Stimulated activated CD8-positive, alpha-beta memory T cell treated with anti-CD3 and anti-CD28 coated beads, Interleukin-7, amount 100 ng/mL, for 24 hours (primary cell): ENCODE measurements around the gene AIG1.
"Not testable (repeated sequence)": the region's sequence is repeated elsewhere in the genome, so short reads cannot be mapped to it uniquely, and the experiment has no call there.

Source experiments
- DNase-seq: peaks from one replicate; pipeline ENCODE4 v3.0.0-alpha.2; 2020; ENCODE audit warnings: low read depth

The AIG1 gene

GRCh38 chr6:143060806-143061596 is at the start of gene AIG1:
Gene AIG1 (plus strand): TSS chr6:143060889. CDS start chr6:143060926, 37 bp downstream.
- peak; percentile 19 for DNase-seq

- DNase-seq = no peak
Observed at GRCh38 chr6:143014764-143015163, 45.9 kb upstream of the AIG1 start.

DNA sequence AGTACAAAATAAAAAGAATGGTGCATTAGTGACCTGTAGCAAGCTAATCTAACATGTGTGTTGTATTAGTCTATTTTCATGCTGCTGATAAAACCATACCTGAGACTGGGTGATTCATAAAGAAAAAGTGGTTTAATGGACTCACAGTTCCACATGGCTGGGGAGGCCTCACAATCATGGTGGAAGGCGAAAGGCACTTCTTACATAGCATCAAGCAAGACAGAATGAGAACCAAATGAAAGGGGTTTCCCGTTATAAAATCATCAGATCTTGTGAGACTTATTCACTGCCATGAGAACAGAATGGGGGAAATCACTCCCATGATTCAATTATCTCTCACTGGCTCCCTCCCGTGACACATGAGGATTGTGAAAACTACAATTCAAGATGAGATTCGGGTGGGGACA is 45.4 kb upstream of the AIG1 start:
- DNase-seq = no peak

DNA sequence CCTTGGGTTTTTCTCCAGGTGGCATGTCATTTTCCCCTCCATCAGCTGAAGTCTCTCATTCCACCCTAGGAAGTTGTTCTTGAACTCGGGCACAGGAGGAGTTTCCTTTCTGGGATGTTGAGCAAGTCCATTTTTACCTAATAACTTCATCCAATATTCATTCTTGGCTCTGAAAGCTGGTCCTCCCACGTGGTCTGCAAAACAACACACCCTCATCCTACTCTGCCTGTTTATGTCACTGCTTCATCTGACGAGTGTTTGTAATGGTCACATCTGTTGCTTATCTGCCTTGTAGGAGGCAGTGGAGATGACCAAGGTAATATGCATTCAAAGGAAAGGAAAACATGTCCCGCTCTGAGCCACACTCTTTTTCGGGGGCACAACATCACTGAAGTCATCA is 41.7 kb upstream of the AIG1 start:
- no peak for DNase-seq

GRCh38 chr6:143020862-143021261 is 39.8 kb upstream of the AIG1 start:
- DNase-seq = not testable (repeated sequence)

DNA sequence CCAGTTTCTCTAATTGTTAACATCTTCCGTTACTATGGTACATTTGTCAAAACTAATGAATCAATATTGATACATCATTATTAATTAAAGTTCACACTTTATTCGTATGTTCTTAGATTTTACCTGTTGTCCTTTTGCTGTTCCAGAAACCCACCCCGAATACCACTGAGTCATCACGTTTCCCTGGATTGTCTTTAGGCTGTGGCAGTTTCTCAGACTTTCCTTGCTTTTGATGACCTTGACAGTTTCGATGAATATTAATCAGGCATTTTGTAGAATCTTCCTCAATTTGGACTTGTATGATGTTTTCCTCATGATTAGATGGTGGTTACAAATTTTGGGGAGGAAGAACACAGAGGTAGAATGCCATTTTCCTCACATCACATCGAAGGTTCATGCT is 39.1 kb upstream of the AIG1 start:
- no peak for DNase-seq

- no peak for DNase-seq
Observed at GRCh38 chr6:143022587-143022986, 38.1 kb upstream of the AIG1 start.

DNA sequence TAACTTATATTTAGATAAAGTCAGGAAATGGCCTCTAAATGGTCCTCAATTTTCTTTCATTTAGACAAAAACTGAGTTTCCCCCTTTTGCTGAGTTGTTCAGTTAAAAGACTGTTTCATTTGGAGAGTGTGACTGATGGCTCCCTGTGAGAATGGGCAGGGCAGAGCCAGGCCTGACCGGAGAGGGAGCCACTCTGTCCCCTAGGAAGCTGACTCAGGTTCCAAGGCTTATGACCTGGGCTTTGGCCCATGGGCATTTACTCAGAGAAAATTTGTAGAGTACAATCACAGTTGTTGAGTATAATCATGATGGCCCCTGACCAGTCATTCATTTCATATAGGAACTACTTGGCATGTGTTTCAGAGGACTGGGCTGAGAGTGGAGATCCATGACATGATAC is 37.0 kb upstream of the AIG1 start:
- no peak for DNase-seq

- no peak for DNase-seq
Observed at GRCh38 chr6:143024977-143025376, 35.7 kb upstream of the AIG1 start.

DNA sequence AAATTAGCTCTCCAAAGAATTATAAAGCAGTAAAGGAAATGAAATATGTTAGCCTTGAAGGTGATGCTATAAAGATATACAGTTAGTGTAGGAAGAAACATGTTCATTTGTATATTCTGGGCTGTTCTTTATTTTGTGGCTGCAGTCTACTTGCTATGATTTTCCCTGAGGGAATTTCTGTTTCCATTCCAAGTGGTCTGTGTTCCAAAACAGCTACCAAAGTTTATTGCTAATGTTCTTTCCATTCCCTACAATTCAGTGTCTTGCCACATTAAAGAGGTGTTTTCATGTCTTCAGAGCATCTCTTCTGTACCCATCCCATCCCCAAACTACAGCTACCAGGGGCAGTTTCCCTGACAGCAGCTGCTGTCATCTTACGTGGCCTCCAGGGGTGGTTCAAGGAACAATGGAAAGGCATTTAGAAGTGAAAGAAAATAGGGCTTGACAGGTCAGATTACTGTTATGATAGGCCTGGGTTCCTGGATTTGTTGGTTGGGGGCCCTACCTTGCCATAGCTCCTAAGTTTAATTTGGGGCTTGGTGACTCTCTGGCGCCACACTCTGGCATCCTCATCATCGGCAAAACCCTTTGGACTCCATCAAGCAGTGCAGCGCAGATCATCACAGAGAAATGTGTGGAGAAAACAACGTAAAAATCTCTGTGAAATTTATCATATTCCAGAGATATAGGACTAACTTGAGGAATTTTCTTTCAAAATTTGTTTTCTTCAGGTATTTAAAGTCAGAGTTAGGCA is 33.8 kb upstream of the AIG1 start:
- DNase-seq = no peak

- DNase-seq = no peak
Observed at GRCh38 chr6:143034689-143035334, 25.9 kb upstream of the AIG1 start.

GRCh38 chr6:143037470-143037869 is 23.2 kb upstream of the AIG1 start:
- DNase-seq = no peak

DNA sequence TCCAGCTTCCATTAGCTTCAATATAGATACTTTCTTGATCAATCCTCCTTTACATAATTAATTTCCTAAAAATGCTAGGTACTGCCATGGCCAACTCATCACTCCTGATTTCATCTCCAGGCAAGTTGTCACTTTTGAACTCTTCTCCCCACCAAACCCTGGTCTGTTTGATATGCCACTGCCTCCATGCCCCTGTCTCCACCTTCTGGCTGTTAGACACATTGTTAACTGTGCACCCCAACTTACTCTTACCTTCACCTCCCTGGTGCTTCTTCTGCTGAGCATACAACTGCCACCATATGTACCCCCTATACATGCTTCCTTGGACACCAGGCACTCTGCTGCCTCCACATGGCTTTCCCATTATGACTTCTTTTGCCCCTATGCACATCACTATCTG is 21.9 kb upstream of the AIG1 start:
- DNase-seq = no peak

DNA sequence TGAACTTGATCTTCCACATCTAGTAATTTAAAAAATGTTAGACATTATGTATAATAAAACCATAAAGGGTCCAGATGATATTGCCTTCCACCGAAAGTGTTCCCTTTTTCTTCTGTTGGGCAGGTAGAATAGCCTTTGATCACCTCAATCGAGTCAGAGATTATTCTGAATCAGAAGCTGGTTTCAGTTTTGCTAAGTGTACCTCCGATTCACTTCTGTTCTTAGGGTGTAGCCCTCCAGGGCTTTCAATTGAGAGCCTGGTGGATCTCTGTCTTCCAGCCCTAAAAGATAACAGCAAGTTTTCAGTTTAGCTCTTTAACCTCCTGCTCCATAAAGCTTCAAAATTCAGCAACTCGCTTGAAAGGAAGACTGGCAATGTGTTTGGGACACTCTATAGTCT is 21.1 kb upstream of the AIG1 start:
- no peak for DNase-seq

DNA sequence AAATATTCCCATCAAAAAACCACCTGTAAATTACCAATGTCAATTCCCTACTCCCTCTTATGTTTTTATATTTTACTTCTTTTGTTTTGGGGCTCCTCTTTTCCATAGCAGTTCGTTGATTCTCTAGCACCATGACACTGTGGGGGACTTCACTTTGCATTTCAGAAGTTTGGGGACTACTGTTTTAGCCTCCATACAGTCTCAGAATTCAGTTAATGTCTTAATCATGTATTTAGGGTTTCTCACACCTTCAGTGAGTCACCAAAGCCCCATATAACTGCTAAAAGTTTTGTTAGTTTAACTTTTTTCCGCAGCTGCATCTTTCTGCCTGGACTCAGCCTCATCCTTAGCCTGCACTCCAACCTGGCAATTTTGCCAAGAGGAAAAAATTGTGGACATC is 20.7 kb upstream of the AIG1 start:
- no peak for DNase-seq

DNA sequence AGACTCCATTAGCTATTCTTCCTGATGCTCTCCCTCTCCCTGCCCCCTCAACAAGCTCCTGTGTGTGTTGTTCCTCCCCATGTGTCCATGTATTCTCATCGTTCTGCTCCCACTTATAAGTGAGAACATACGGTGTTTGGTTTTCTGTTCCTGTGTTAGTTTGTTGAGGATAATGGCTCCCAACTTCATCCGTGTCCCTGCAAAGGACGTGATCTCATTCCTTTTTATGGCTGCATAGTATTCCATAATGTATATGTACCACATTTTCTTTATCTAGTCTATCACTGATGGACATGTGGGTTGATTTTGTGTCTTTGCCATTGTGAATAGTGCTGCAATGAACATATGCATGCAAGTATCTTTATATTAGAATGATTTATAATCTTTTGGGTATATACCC is 16.3 kb upstream of the AIG1 start:
- DNase-seq = not testable (repeated sequence)

GRCh38 chr6:143049611-143050010 is 11.1 kb upstream of the AIG1 start:
- no peak for DNase-seq

DNA sequence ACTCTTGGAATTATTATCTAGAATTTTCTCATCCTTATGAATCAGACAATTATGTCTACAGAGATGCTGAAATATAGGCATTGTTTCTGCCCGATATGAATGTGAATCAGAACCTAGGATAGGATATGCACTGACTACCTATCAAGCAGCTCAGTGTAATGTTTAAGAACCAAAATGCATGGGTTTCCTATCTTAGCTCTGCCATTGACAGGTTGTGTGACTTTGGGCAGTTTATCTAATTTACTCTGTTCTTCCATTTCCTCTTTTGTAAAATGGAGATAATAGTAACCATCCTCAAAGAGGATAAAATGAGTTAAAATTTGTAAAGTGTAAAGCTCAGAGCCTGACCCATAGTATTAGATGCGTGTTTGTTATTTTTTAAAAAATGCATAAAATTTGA is 10.2 kb upstream of the AIG1 start:
- no peak for DNase-seq

- DNase-seq = no peak
Observed at GRCh38 chr6:143052282-143052681, 8.4 kb upstream of the AIG1 start.

DNA sequence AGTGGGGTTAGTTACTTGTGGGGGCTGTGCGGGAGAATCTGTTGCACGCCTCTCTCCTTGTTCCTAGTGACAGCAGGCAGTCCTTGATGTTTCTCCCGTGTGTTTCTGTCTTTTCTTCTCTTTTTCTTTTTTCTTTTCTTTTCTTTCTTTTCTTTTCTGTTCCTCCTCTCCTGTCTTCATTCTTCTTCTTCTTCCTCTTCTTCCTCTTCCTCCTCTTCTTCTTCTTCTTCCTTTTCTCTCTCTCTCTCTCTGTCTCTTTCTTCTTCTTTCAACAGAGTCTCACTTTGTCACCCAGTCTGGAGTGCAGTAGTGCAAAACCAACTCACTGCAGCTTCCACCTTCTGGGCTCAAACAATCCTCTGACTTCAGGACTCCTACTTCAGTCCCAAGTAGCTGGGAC is 6.8 kb upstream of the AIG1 start:
- DNase-seq = no peak

- DNase-seq = no peak
Observed at GRCh38 chr6:143054329-143054728, 6.4 kb upstream of the AIG1 start.

DNA sequence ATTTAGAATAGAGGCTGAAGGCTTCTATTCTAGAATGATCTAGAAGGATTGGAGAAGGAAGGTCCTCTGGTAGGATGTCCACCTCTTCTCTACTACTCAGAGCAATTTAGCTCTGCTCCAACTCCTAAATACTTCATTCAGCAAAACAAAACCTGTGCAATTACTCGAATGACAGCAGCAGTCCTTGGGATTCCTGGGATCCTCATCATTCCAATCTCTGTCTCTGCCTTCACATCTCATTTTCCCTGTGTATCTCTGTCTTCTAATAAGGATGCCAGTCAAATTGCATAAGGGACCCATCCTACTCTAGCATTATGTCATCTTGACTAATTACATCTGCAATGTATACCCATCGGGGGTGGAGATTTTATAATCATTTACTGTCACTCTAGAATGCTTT is 5.5 kb upstream of the AIG1 start:
- no peak for DNase-seq

- DNase-seq = no peak
Observed at GRCh38 chr6:143055891-143056290, 4.8 kb upstream of the AIG1 start.
